ENCODE measurements around the gene GALNS.
"Not testable (repeated sequence)": the region's sequence is repeated elsewhere in the genome, so short reads cannot be mapped to it uniquely, and the experiment has no call there.

The GALNS gene

GRCh38 chr16:88889702-88890352, 33.1 kb upstream of the GALNS start:
- not testable (repeated sequence) for DNase-seq (ENCODE audit: low read depth in 4 of 4, low spot score in 1 of 4)

GRCh38 chr16:88888461-88889387, 32.0 kb upstream of the GALNS start:
- DNase-seq (ENCODE audit: low read depth in 4 of 4, low spot score in 1 of 4), result no peak

GRCh38 chr16:88888057-88888456, 31.3 kb upstream of the GALNS start:
- no peak for DNase-seq (ENCODE audit: low read depth in 4 of 4, low spot score in 1 of 4)

GRCh38 chr16:88886845-88887521, 30.2 kb upstream of the GALNS start:
- no peak for DNase-seq (ENCODE audit: low read depth in 4 of 4, low spot score in 1 of 4)

GRCh38 chr16:88886420-88886844, 29.7 kb upstream of the GALNS start:
- DNase-seq (ENCODE audit: low read depth in 4 of 4, low spot score in 1 of 4), result no peak

- no peak for DNase-seq (ENCODE audit: low read depth in 4 of 4, low spot score in 1 of 4)
Measured at GRCh38 chr16:88885693-88886280, 29.0 kb upstream of the GALNS start.

GRCh38 chr16:88884569-88885271, 28.0 kb upstream of the GALNS start:
- no peak for DNase-seq (ENCODE audit: low read depth in 4 of 4, low spot score in 1 of 4)

GRCh38 chr16:88883946-88884345, 27.2 kb upstream of the GALNS start:
- no peak for DNase-seq (ENCODE audit: low read depth in 4 of 4, low spot score in 1 of 4)

- DNase-seq (ENCODE audit: low read depth in 4 of 4, low spot score in 1 of 4), result no peak
Measured at GRCh38 chr16:88883117-88883895, 26.6 kb upstream of the GALNS start.

GRCh38 chr16:88882358-88883030, 25.7 kb upstream of the GALNS start:
- no peak for DNase-seq (ENCODE audit: low read depth in 4 of 4, low spot score in 1 of 4)

GRCh38 chr16:88881675-88882357, 25.1 kb upstream of the GALNS start:
- DNase-seq (ENCODE audit: low read depth in 4 of 4, low spot score in 1 of 4), result no peak

- no peak for DNase-seq (ENCODE audit: low read depth in 4 of 4, low spot score in 1 of 4)
Measured at GRCh38 chr16:88881007-88881615, 24.4 kb upstream of the GALNS start.

- no peak for DNase-seq (ENCODE audit: low read depth in 4 of 4, low spot score in 1 of 4)
Measured at GRCh38 chr16:88880226-88881006, 23.7 kb upstream of the GALNS start.

- DNase-seq (ENCODE audit: low read depth in 4 of 4, low spot score in 1 of 4), result no peak
Measured at GRCh38 chr16:88879788-88880055, 23.0 kb upstream of the GALNS start.

- DNase-seq (ENCODE audit: low read depth in 4 of 4, low spot score in 1 of 4), result no peak
Measured at GRCh38 chr16:88878967-88879787, 22.4 kb upstream of the GALNS start.

GRCh38 chr16:88878356-88878755, 21.6 kb upstream of the GALNS start:
- DNase-seq (ENCODE audit: low read depth in 4 of 4, low spot score in 1 of 4), result no peak
